HG03039 (cell line): ENCODE data around the gene SLC30A4.
A peak's percentile ranks its signal among the peaks of the same experiment; 100 is the strongest.
"Not testable (repeated sequence)": the region's sequence is repeated elsewhere in the genome, so short reads cannot be mapped to it uniquely, and the experiment has no call there.

Source experiments
- ATAC-seq: cut with Tn5 transposase; IDR thresholded peaks from one replicate; pipeline ENCODE4 v1.9.1; 2021; ENCODE audit warnings: mild to moderate bottlenecking, moderate library complexity; ENCODE audit not compliant: unreplicated experiment

Gene SLC30A4

DNA sequence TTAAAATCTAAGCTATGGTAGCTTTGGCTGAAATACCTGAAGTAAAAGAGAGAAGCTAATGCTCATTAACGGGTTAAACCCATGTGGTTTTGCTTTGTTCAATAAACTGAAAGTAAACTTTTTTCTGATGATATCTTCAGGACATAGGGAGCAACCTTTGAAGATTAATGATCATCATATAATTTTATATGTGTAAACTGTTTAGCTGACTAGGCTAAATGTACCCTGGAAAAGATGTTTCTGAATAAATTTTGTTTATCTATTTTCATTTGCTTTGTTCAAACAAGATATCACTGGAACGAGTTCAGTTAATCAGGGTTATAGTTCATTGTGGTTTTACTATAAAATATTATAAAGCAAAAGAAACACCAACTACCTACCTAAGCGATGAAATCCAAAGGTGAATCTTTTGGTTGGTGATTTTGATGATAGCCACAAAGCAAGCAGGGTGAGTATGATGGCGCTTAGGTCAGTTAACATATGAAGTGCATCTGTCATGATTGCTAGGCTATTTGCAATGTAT, 11.7 kb downstream of the SLC30A4 start:
- ATAC-seq: no peak

DNA sequence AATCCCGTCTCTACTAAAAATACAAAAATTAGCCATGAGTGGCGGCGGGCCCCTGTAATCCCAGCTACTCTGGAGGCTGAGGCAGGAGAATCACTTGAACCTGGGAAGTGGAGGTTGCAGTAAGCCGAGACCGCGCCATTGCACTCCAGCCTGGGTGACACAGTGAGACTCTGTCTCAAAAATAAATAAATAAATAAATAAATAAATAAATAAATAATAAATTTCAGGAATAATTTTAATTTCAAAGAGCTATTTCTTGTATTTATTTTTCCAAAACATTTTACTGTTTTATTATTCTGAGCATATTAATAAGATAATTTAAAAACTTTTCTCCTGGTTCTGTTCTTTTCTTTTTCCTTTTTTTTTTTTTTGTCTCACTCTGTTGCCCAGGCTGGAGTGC, 15.4 kb downstream of the SLC30A4 start:
- ATAC-seq: not testable (repeated sequence)

GRCh38 chr15:45499426-45499825, 23.1 kb downstream of the SLC30A4 start:
- no peak for ATAC-seq

GRCh38 chr15:45498701-45499100, 23.9 kb downstream of the SLC30A4 start:
- ATAC-seq: no peak

- no peak for ATAC-seq
Observed at GRCh38 chr15:45497261-45497660, 25.3 kb downstream of the SLC30A4 start.

DNA sequence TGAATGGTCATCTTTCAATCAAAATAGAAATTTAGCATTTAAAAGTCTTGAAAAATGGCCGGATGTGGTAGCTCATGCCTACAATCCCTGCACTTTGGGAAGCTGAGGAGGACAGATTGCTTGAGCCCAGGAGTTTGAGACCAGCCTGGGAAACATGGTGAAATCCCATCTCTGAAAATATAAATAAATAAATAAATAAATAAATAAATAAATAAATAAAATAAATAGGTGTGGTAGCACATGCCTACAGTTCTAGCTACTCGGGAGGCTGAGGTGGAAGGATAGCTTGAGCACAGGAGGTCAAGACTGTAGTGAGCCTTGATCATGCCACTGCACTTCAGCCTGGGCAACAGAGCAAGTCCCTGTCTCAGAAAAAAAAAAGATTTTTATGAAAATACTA, 25.9 kb downstream of the SLC30A4 start:
- no peak for ATAC-seq

DNA sequence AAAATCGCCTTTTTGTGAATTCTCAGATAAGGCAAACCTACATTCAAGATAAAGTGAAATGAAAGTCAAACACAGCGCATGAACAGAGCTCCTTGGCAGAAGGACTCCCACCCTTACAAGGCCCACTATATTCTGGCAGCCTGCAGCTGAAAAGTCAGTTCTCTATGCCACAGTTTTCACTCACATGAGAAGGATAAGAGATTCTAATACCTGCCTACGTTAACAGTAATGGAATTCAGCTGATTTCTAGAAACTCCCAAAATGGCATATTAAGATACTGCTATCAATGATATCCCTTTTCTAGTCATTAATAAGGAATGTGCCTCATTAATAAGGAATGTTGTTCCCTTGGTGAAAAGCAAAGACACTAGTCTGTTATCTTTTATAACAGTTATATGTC, 27.0 kb downstream of the SLC30A4 start:
- no peak for ATAC-seq

- no peak for ATAC-seq
Observed at GRCh38 chr15:45489690-45490238, 32.8 kb downstream of the SLC30A4 start.

GRCh38 chr15:45486317-45486716, 36.2 kb downstream of the SLC30A4 start:
- no peak for ATAC-seq

DNA sequence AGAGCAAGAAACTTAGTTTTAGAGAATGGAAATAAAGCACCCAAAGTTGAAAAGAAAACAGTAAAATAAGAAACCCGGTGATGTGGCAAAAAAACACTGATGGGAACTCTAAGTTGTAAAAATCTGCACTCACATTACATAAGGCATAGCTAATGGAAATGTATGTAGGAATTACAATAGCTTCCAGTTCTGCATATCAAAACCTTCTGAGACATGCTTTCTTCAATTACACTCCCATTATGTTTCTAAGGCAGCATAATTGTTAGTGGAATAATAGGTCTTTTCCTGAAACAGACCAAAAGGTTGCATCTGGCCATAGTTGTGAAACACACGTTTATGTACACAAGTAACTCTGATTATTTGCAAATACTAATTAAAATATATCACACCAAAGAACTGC, 41.4 kb downstream of the SLC30A4 start:
- no peak for ATAC-seq

DNA sequence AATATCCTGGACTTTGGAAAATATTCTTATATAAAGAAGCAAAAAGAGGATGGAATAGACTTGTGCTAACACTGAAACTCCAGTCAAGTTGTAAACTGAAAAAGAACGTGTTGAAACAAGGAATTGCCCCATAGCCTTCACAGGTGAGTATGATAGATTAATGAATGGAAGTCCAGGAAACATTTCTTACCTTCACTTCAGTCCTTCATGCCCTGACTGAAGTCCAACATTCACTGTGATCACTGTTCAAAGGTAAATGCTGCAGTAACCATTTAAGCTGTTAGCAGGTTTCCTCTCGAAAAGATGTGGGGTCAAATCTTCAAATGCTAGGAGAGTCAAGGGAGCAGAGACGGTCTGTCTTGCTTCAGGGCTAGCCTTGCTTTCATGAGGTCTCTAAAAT, 46.1 kb downstream of the SLC30A4 start:
- no peak for ATAC-seq

DNA sequence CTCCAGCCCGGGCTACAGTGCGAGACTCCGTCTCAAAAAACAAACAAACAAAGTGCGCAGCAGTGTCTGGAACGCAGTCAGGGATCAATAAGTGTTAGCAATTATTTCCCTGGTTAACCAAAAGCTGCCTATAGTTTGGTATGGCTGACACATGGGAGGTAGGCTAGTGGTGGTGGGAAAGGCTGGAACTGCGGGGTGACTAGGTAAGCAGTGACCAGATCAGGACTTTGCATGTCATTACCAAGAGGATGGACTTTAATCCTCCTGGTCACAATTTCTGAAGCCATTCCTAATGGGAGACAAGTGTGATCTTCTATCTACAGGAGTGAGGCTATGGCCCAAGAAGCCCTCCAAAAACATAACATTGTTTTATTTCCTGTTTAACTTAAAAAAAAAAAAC, 47.8 kb downstream of the SLC30A4 start:
- ATAC-seq: no peak

DNA sequence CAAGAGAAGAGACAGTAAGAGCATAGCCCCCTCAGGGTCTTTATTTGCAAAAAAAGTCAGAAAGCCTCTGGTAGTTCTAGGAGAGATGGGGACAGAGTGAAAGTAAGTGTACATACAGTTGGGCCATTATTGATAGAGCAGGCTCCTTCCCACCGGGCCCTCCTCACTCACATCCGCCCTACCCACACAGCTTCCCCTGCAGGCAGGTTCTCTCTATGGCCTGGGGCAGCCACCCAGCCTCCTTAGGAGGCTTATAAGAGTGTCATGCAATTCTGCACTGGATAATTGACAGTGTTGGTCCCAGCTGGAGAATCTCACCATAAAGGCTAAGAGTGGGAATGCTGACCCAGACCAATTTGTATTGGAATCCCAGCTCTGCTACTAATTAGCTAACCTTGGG, 49.5 kb downstream of the SLC30A4 start:
- ATAC-seq: no peak

GRCh38 chr15:45471151-45471550, 51.4 kb downstream of the SLC30A4 start:
- ATAC-seq: no peak

DNA sequence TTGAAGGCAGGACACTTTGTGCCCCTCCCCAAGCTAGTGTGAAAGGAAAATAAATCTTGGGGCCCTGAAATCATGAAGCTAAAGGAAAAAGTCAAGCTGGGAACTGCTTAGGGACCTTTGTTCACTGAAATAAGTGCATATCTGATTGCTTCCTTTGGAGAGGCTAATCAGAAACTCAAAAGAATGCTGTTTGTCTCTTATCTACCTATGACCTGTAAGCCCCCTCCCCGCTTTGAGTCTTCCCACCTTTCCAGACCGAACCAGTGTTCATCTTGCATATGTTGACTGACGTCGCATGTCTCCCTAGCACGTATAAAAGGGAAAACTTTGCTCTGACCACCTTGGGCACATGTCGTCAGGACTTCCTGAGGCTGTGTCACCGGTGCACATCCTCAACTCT, 53.1 kb downstream of the SLC30A4 start:
- ATAC-seq: no peak

DNA sequence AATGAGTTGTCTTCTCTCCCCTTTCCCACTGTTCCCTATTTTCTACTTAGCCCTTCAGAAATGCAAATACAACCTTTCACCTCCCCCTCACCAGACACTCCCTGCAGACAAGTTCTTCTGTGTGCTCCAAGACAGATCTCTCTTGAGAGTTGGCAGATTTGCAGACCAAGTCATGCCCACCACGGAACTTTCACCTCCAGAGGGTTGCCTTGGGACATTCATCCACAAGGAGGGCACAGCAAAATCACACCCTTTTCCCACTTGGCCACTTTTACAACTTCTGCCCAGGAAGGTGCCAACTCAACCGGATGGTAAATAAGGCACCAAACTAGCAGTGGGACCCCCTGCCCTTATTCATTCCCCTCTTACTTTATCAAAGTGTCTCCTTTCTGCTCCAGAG, 53.5 kb downstream of the SLC30A4 start:
- no peak for ATAC-seq

DNA sequence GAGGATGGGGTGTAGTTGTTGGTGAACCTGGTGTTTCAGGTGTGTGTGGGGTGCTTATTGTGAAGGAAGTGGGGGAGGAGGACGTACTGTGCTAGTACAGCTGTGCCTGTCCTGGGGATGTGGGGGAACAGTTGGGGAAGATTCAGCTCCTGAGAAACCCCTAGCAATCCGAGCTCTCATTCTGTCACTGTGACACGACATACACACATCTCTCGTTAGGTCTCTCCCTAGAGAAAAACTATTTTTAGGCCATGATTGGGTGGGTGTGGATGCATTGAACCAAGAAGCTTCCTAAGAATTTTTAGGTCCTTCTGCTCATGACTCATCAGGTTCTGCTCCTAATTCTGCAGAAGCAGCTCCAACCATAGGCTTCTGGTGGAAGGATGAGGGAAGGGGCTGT, 54.3 kb downstream of the SLC30A4 start:
- no peak for ATAC-seq

- no peak for ATAC-seq
Observed at GRCh38 chr15:45458746-45459403, 63.7 kb downstream of the SLC30A4 start.

GRCh38 chr15:45457641-45458539, 64.7 kb downstream of the SLC30A4 start:
- ATAC-seq: peak; percentile 38

DNA sequence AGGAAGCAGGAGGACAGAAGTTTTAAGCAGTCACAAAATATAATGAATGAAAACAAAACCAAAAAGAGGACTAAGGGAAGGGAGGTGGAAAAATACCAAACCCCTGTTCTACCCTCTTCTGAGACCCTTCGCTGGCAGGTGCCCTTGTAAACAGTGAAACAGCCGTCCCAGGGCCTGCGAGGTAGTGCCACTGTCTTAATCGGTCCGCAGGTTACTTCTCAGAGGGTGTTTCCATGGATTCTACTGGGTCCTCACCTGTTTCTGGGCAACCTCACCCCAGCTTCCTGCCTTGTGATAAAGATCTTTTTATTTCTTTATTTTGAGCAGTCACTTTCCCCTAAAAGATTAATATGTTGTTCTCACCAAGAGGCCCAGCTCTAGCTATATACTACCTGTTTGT, 65.3 kb downstream of the SLC30A4 start:
- no peak for ATAC-seq

DNA sequence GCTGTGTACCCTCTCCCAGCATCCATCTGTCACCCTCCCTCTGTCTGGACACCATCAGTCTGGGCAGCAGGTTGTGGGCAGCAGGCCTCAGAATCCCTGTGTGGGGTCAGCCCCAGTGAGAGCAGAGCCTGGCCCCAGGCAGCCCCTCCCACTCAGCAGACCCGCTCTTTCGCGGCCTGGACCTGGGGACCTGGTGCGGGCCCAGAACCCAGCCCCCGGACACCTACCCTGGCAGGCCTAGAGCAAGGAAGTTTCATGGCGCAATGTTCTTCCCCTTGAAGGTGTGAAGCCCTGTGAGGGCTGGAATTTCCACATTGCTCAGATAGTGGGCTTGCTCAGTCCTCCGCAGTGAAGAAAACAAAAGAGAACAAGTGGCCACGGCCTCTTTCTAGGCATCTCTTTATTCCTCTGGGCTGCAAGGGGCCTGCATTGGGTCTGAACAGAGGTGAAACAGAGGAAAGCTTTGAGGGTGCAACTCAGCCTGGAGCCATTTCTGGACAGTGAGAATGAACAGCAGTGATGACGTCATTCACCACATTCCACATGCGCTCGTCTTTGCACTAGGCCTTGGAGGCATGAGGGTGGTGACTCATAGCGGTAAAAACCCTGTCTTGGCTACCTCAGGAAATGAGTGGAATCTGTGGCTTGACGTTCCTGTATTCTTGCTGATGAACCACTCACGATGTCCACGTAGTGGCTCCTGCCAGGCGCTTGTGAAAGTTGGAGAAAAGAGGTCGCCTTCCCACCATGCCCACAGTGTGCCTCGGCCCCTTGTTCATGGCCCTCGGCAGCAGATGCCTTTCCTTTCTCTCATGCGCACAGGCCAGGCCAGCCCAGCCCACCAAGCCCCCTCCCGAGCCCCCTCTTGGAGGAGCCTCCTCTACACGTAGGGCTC, 66.1 kb downstream of the SLC30A4 start:
- no peak for ATAC-seq
